ENCODE data around the gene DDX17.

Gene DDX17

DNA sequence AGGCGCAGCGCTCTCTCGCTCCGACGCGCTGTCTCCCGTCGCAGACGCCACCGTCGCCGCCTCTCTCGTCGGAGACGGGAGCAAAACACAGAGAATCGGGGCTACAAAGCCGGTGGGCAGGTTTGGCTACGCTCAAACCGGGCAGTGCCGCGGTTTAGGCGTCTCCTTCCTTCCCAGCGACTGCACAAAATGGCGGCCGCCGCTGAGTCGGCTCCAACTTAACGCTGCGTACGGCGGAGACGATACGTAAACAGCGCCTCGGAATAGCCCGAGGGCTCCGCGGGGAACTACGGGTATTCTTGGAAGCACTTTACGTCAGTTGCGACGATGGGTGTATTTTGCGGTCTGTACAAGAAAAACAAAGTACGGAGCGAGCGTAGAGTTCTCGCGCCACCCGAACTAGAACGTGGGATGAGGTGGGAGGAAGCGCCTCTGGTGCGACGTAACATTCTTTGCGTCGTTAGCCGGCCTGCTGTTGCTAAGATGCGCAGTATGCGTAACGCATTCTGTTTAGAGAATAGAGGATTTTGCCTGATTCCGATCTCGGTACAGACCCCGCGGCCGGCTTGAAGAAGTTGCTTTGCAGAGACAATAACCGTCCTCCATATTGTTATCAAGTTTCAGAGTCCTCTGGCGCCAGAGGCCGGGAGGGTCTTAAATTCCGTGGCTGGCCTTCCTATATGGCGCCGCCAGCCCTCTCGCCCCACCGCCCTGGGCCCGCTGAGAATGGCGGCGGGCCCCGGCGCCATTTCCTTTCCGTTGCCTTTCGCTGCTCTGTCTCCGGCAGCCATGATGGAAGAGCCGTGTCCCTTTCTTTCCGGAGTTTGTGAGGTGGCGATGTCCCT is at the start of gene DDX17:
DDX17 (minus strand) TSS at position 194 of the 845 bp plus-strand sequence.
- DNase-seq (ENCODE audit: low read depth) = peak; percentile 95

DNA sequence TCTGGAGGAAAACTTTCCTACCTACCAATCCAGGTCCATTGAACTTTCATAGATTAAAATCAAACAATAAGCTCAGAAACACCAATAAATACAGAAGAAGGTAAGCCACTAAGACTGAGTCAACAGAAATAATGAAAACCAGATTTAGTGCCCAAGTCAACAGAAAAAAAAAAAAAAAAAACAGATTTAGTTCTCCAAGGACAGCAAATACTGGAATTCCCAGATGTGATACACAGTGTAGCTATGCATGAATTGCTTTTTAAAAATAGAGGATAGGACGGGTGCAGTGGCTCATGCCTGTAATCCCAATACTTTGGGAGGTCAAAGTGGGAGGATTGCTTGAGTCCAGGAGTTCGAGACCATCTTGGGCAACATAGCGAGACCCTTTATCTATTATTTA is 48.2 kb upstream of the DDX17 start:
- no peak for DNase-seq (ENCODE audit: low read depth)

DNA sequence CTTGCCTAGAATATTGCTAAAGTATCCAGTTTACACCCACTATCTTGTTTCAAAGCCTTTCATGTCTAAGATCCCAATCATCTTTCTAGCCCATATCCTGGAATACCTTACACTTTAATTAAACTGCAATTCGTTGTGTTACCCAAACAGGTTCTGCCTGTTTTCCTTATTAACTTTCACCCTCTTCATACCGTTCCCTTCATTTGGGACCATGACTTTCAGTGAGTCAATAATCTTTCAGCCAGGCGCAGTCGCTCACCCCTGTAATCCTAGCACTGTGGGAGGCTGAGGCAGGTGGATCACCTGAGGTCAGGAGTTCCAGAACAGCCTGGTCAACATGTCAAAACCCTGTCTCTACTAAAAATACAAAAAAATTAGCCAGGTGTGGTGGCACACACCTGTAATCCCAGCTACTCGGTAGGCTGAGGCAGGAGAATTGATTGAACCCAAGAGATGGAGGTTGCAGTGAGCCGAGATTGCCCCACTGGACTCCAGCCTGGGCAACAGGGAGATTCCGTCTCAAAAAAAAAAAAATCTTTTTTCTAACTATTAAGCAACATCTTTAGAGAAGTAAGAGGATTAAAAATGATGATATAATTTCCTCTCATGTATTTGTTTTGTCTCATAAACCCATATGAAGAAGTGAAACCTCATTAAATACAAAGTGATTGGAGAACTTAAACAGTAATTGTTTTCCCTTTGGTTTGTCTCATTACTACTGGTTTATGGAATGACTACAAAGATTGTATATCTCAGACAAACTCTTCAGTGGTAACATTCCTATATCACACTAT is 43.2 kb upstream of the DDX17 start:
- no peak for DNase-seq (ENCODE audit: low read depth)

DNA sequence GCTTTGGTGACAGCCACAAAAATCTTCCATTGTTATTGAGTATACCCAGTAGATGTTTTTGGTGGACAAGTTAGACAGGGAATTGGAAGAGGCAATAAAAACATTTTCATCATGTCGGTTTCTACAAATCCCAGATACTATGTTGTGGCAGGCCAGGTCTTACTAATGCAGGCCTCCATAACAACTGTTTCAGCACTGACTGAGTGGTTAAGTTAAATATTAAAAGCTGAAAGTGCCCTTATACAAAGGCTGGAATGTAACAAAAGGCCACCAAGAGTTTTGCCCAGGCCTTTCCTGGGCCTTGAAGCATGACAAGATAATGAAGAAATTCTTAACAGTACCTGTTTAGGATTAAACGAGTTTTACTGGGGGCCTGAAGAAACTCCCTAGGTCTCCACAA is 34.6 kb upstream of the DDX17 start:
- DNase-seq (ENCODE audit: low read depth) = no peak

DNA sequence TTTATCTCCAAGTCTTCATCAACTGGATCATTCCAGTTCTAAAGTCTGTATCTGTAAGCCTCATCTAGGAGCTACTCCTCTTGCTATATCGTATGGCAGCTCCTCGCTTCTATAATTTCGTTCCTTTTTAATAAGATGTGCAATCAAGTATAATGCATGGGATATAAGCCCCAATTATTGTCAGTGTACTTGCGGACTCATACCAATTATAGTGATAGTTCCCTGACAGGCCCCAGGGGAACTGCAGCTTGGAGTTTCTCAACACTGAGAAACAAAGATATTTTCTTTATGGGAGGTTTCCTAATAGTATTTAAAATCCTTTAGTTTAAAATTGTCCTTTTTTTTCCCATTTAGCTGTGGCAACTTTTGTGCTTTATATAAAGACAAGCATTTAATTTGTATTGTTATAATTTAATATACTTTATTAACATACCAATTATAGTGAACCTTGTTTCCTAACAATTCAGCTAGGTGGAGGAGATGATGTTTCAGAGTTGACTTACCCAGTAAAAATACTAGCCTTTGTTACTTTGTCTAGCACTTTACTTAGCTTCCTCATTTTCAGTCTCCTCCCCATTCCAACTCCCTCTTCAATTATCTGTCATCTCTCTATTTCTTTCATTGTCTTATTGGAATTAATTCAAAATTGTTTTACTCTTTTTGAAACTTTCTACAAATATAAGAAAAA is 25.3 kb upstream of the DDX17 start:
- no peak for DNase-seq (ENCODE audit: low read depth)

DNA sequence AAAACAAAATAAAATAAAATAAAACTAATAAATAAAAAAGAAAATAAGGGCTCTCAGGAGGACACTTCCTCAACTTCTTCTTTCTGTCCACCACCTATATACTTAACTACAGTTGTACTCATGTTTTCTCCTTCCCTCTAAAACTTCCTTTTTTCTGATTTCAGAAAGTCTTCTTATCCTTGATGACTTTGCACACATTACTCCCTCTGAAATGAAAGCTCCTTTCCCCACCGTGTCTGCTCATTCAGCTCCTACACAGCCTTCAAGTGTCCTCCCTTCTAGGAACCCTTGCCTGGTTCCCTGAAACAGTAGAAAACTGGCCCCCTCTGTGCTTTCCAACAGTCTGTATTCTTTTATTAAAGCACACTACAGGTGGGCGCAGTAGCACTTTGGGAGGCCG is 18.3 kb upstream of the DDX17 start:
- DNase-seq (ENCODE audit: low read depth) = no peak

DNA sequence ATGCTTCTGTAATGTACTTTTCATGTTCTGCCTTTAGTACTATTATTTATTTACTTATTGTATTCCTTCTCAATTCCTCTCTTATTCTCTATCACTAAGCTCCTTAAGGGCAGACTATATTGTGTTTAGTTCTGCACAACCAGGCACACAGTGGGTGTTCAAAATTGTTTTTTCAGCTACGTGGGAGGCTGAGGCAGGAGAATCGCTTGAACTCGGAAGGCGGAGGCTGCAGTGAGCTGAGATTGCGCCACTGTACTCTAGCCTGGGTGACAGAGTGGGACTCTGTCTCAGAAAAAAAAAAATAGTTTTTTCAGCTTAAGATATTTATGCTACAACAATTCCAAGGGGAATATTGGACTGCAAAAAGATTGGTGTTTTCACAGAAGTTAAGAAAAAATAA is 17.4 kb upstream of the DDX17 start:
- DNase-seq (ENCODE audit: low read depth) = no peak

DNA sequence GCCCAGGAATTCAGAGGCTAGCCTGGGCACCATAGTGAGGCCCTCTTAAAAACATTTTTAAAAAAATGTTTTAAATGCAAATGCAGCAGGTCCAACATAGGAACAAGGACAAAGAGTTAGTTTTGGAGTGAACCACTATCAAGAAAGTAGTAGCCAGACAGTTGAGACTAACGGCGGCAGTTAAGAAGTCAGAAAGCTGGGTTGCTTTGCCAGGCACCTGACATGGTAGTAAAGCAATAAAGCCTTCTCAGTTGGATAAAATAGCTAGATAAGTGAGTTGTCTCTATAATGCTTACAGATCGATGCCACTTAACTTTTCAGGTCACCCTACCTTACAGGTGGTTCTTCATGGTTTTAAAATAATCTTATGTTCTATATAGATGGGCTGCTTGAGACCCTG is 16.9 kb upstream of the DDX17 start:
- no peak for DNase-seq (ENCODE audit: low read depth)

DNA sequence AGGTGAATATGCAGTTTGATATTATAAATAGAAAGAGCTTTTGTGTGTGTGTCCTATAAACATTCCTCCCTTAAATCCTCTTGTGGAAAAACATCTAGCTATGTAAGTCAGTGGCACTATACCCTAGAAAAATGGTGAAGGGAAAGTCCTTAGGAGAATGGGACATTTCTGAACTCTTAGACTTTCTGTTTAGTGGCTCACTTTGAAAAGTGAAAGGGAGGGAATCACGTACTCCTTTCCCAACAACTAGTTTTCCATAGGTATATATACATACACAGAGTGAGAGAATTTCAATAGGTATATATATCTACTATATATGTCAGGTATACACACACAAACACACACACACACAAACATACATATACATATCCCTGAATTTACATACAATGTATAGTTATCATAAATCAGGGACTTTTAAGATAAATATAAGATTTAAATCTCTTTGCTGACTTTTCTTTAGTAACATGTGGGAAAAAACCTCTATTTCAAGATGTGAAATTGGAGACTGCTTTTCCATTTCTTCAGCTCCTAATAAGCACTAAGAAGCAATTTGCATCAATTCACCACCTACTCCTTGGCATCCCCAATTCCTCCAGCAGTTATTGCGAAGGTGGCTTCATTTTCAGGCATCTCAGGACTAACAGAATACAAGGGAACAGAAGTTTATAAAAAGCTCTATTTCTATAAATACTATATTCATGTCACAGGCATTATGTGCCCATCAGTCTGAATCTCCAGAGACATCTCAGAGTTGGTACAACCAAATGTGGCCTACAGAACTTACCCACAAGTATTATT is 13.5 kb upstream of the DDX17 start:
- no peak for DNase-seq (ENCODE audit: low read depth)

DNA sequence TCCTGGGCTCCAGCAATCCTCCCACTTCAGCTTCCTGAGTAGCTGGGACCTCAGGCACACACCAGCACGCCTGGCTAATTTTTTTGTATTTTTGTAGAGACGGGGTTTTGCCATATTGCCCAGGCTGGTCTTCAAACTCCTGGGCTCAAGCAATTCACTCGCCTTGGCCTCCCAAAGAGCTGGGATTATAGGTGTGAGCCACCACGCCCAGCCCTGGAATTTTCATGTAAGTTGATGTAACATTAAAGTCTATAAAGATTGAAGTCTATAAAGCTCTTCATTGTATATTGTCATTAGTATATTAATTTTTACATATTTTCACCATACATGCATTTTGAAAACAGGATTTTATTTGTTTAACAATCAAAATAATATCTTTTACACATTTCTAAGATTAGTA is 12.5 kb upstream of the DDX17 start:
- no peak for DNase-seq (ENCODE audit: low read depth)

DNA sequence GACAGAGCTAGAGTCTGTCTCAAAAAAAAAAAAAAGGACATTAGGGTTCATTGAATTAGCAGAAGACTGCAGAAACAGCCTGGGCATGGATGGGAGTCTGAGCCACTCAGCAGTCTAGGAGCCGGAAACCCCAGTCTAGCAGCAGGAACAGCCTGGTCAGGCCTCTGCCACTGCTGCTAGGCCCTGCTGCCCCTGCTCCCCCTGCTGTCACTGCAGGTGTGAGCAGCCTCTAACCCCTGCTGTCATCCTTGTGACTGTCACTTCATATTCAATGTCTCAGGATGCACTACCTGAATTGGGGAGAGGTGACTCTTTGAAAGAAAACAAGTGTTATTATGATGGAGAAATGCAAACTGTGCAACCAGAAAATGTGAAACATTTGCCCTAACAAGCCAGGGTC is 7.0 kb upstream of the DDX17 start:
- no peak for DNase-seq (ENCODE audit: low read depth)

DNA sequence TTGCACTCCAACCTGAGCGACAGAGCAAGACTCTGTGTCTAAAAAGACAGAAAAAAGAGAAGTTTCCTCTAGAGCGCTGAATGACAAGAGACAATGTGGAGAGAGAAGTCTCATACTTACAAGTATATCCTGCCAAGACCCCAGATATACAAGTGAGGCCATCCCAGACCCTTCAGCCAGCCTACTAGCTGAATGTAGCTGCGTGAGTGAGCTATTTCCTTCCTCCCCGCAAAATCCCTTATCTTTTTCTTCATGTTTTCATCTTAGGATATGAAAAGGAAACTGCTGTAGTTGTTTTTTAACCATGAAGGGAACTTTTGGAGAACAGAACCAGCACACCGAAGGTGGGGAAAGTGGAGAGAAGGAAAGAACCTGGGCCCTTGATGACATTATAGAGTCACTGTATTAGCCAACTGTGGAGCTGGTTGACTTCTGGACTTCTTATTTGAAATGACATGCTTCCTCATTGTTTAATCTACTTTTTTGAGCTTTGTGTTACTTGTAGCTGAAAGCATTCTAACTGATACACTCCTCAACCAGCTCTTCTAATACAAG is 4.4 kb upstream of the DDX17 start:
- DNase-seq (ENCODE audit: low read depth) = no peak

DNA sequence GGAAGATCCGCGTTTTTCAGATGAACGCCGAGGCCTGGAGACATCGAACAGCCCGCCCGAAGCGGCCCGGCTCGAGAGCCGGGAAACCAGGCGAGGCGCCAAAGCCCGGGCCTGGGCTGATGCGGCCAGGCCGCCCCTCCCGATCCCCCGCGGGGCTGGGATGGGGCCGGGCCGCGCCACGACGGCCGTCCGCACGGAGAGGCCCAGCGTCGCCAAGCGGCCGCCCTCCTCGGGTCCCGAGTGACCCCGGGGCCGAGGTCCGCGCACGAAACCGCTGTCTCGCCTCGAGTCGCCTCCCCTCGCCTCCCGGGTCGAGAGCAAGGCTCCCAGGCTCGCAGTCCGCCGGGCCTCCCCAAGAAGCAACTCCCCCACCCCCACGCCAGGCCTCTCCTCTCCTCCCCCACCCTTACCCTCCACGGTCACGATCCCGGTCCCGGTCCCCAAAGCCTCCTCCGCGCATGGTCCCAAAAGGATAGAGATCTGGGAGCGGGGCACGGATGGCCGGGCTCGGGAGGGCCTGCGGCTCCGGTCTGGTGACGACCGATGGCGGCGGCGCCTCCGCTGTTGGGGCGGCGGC is 482 bp downstream of the DDX17 start:
- peak; percentile 49 for DNase-seq (ENCODE audit: low read depth)

DNA sequence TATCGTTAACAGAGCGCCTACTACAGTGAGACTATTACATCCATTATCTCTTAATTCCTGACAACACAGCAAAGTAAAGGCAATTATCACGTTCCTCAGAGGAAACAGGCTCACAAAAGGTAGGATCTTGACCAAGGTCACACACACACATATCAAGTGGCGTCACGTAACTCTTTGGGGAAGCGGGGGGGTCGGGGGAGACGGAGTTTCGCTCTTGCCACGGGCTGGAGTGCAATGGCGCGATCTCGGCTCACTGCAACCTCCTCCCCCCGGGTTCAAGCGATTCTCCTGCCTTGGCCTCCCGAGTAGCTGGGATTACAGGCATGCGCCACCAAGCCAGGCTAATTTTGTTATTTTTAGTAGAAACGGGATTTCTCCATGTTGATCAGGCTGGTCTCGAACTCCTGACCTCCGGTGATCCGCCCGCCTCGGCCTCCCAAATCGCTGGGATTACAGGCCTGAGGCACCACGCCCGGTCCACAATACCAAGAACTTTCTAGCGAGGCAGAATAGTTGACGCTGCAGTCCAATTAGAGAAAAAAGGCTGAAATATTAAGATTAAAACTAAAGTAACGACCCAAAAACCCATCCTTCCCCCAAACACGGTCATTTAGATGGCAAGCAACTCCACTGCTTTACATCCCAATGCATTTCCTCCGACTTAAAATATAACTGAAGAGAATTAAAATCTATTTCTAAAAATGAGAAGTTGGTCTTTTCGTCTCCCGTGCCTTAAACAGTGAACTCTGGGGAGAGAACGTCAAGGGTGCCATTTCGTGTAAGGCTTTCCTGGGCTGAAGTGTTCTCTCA is 1.2 kb downstream of the DDX17 start:
- DNase-seq (ENCODE audit: low read depth) = no peak

DNA sequence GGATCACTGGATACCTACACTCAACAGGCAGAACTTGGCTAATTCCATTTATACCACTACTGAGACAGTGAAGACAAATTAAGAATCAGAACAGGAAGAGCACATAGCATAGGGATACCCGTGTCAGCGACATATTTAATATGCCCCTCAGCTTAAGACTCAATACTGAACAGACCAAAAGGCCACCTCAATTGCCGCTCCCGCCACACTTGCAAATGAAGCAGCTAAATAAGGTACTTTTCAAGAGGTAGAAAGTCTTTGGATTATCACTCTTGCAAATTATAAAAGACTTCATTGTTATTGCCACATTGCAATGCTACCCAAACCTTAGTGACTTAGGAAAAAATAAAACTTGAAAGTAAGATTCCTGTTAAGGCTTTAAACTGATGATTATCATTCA is 3.1 kb downstream of the DDX17 start:
- no peak for DNase-seq (ENCODE audit: low read depth)

DNA sequence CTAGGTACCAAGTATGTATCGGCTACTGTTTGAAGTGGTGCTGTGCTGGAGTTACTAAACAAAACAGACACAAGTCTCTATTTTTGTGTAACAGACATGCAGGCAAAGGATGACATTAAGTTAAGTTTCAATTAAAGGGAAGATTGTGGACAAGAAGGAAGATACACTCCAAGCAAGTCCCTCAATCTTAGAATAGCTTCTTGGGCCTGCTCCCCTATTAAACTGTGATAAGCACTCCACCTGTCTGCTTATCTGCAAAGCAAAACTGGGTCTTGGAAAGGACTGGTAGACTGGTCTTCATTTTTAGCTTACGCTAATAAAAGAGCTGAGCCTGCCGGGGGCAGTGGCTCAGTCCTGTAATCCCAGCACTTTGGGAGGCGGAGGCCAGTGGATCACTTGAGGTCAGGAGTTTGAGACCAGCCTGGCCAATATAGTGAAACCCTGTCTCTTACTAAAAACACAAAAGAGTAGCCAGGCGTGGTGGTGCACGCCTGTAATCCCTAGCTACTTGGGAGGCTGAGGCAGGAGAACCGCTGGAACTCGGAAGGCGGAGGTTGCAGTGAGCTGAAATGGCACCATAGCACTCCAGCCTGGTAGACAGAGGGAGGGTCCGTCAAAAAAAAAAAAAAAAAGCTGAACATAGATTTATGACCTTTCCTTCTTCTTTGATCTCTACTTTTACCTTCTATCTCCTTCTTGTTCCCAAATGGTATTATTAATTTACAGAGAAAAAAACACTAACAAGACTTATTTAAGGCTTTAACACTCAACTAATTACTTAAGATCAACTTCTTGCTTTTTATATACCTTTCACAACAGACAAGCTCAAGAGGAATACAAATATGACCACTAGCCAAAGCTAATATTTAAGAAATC is 4.1 kb downstream of the DDX17 start:
- DNase-seq (ENCODE audit: low read depth) = no peak

DNA sequence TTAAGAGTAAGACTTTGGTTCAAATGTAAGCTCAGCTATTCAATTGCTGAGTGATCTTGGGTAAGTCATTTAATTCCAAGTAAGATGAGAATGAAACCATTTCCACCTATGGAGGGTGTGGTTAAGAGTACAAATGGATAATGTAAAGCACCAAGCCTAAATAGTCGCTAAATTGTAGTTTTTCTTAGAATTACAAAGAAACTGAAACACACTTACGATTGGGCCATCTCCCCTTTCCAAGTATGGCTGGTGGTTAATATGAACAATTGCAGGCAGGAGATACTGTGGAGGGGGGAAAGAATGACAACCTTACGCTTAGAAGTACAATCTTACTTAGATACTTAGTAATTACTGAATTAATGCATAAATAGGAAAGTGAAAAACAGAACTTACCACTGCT is 8.2 kb downstream of the DDX17 start:
- no peak for DNase-seq (ENCODE audit: low read depth)

DNA sequence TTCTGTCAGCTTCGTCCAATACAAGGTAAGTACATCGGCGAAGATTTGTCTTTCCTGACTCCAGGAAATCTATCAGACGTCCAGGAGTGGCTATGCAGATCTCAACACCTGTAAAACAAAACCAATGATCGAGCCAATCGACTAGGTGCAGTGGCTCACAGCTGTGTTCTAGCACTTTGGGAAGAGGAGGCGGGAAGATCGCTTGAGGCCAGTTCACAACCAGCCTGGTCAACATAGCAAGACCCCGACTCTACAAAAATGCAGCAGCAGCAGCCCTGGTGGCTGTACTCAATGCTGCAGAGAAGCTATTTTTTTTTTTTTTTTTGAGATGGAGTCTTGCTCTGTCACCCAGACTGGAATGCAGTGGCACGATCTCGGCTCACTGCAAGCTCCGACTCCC is 11.2 kb downstream of the DDX17 start:
- no peak for DNase-seq (ENCODE audit: low read depth)

DNA sequence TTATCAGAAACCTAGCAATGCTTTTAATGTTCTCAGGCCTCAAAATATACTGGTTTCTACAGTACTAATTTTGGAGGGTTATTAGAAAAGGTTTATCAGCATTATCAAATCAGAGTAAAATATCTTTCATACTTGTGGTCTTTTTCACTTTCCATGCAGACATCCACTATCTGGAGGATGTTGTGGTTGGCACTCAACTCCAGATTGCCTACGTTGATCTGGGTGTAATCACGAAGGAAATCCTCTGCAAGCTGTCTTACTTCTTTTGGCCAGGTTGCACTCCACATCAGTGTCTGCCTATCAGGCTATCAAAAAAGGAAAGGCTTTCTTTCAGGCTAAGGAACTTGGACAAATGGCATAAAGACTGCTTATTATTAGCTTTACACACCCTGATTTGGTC is 11.6 kb downstream of the DDX17 start:
- no peak for DNase-seq (ENCODE audit: low read depth)

Measured in CMK (cell line).